ENCODE results near the gene DSCAM.

Gene DSCAM

DNA sequence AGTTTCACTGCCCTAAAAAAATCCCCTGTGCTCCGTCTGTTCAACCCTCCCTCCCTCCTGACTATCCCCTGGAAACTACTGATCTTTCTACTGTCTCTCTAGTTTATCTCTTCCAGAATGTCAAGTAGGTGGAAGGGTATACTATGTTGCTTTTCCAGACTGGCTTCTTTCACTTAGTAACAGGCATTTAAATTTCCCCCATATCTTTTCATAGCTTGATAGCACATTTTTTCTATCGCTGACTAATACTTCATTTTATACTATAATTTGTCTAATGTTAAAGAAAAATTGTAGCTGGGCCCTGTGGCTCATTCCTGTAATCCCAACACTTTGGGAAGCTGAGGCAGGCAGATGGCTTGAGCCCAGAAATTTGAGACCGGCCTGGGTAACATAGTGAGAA is 142.8 kb downstream of the DSCAM start:
- no peak for DNase-seq

DNA sequence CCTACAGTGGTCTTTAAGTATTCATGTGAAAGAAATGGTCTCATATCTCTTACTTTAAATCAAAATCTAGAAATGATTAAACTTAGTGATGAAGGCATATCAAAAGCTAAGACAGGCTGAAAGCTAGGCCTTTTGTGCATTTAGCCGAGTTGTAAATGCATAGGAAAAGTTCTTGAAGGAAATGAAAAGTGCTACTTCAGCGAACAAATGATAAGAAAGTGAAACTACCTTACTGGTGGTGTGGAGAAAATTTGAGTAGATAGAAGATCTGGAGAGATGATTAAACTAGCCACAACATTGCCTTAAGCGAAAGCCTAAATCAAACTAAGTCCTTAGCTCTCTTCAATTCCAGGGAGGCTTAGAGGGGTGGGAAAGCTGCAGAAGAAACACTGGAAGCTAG is 147.6 kb downstream of the DSCAM start:
- no peak for DNase-seq

DNA sequence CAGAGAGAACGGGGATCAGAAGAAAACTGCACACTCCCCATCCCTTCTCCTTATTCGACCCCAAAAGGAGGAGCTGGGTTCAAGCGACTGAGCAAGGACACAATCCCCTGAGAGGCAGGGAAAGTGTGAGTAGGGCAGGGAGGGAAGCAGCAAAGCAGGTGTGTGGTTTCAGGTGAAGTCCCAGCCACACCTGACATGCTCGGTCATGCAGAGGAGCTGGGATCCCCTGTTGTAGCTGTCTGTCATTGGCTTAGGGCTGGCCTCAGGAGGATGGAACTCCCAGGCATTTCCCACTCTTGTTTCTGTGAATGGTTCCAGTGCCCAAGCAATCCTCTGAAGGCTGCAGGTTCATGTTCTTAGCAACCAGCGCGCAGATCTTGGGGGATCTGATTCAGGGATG is 150.7 kb downstream of the DSCAM start:
- no peak for DNase-seq

DNA sequence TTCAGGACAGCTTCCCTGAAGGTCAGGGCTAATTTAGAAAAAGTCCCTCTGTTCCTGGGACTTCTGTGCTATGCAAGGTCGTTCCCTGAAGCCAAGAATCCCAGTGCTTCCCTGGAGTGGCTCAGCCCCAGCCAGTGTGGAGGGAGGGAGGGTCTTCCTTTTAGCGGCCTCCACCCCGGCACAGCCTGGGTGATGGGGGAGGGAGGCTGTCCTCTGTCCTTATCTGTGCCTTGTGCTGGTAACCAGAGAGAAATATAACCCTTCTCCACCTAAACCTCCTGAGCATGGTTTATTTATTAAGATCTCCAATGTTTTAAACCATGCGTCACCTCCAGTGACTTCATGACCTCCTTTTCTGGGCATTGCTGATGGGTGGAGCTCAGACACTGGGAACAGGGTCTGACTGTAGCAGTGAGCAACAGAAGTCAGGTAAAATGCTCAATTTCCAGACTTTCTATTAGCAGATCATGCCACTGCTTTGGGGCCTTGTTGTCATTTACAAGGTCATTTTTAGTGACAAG is 157.1 kb downstream of the DSCAM start:
- no peak for DNase-seq

DNA sequence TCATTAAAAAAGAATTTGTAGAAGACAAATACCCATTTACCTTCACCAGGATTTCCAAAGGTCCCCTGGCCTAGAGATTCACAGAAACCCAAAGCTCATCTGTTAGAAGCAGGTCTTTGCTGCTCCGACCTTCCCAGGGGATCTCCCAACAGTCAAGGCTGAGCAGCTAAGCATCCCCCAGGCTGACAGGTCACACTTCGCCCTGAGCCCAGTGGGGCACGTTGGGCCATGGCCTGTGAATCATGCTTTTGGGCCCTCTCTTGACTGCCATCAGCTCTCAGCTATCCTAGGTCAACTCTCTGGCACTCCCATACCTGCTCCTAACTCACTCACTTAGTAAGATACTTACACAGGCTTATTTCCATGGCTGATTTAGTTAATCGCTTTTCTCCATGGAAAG is 157.7 kb downstream of the DSCAM start:
- DNase-seq = no peak

DNA sequence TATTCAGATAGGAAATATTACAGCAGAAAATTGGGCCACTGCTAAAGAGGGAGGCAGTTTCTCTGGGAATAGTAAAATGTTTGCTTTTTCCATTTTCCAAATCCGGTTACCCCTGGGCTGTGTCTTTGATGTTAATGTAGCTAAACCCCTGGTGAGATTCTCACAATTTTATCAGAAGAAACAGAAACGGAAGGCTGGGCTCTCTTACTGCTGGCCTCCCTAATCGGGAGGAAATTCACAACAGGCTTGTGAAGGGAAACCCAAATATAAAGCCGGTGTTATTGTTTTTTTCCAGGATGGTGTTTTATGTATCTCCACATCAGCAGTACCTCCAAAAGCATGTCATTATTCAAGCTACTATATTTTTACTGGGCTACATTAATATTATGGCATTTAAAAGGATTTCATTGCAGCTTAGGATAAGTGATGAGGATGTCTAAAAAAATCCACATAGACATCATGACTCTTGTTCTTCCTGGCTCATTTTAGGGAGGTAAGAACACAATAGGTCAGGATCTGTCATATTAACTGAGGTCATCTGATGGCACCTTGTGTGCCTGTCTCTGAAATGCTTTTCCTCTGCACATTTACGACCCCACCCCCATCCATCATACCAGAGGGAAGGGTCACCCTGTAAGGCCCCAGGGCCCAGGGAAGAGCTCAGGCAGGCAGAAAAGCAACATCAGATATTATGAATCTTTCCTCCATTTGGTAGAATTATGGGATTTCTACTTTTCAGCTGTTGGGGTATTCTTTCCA is 158.7 kb downstream of the DSCAM start:
- DNase-seq = no peak

DNA sequence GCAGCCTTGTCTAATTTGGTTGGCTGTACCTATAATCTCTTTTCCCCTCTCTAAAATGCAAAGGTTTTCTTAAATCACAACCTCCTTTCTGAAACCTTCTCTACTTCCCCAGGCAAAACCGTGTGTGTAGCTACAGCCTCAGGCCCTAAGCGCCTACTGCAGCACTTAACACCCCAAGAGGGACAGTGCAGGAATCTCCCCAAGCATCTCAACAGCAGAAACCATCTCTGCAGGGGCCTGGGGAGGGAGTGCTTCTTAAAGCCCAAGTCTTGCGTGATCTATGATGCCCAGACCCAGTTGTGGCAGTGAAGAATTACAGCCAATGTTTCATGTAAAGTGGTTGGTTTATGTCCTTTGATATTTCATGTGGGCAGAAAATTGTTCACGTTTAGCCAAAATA is 159.3 kb downstream of the DSCAM start:
- DNase-seq = no peak

DNA sequence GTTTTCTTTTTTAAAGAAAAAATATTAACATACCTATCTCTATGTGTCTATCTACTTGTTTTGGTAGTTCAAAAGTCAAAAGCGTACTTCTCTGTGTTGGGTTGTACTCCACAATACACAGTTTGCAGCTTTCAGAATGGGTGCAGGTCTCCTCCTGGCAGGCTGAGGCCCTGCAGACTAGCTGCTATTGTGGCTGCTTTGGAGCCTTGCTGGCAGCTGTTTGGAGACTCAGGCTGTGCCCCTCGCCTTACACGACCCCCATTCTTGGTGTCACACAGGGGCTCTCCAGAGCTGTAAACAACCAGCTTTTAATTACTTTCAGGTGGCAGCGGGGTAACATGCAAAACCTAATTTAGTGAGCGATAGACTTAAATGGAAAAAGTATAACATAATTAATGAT is 160.4 kb downstream of the DSCAM start:
- no peak for DNase-seq

DNA sequence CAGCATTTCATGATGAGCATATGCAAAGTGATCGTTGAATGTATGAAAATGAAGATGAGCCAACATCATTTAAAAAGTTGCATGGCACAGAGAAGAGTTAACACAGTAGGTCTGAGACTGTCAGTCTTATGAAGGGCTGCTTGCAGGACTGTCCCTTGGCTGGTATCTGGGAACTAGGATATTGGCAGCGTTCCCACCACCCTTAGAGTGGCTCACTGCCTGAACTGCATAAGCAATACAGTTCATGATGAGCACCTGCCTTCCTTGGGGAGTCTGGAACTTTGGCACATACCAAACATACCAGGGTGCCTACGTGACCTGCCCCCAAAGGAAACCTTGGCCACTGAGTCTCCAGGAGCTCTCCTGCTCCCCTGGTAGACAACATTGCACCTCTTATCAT is 161.8 kb downstream of the DSCAM start:
- no peak for DNase-seq

DNA sequence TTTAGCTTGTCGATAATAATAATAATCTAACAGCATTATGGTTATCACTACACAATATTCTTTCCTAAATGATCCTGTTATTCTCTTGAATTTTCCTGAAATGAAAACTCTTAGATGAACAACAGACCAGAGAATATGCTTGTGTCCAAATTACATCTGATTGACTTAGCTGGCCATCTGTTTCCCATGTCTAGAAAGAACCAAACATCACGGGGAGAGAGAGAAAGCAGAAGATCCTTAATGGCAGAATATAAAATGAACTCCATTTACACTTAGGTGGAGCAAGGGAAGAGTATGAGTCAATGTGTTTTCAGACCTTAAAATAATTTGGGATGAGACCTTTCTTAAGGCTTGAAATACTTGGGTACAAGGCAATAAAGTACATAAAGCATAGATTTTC is 162.2 kb downstream of the DSCAM start:
- DNase-seq = no peak

DNA sequence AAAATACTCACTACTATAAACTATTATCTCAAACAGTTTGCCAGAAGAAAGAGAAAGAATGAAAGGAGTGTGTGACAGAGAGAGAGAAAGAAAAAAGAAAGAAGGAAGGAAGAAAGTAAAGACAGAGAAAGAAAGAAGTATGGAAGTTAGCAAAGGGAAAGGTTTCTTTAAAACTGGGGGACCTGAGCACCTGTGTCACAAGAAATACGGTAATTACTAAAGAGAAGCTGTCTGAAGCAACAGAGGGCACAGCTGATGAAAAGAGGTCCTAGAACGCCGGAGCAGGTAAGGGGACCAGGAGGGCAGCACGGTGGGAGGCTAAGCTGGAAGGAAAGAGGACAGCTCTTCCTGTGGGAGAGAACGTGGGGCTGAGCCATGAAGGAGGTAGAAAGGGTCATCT is 163.6 kb downstream of the DSCAM start:
- no peak for DNase-seq

DNA sequence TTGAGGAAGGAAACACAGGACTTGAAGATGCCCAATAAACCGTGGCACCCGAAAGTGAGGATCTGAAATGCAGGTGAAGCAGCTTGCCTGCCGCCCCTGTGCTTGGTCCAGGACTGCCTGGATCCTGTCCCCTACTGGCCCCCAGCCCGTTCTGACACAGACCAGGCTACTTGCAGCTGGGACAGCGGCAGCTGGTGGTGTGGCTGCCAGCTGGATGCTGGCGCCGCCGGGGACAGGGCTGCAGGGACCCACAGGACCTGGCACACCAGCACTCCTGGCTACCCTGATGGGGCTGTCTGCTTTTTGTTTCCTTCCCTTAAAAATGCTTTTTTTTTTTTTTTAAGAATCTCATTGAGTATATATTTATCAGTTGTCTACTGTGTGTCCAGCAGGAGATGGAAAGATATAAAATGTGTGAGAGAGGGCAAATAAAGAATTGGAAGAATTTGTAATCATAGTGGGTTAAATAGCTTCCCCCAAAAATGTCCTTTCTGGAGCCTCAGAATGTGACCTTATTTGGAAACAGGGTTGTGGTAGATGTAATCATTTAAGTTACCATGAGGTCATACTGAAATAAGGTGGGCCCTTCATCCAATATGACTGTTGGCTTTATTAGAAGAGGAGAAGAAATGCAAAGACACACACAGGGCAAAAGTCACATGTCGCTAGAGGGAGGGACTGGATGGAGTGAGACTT is 165.6 kb downstream of the DSCAM start:
- DNase-seq = no peak

DNA sequence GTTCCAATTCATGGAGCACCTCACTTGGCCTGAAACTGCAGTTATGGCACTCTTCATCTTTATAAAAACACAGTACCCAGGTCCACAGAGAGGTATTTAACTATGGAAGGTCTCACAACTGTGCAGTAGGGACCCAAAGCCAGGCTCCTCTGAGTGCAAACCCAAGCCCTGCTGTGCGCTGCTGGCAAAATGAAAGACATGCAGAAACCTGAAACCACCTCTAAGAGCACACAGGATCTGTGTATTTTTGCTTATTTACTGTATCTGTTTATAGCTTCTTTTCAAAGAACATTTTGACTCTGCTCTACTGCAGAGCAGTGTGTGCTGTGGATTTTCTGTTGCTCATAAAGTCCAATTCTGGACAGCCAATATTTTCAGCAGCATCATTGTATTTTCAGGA is 166.6 kb downstream of the DSCAM start:
- DNase-seq = no peak

DNA sequence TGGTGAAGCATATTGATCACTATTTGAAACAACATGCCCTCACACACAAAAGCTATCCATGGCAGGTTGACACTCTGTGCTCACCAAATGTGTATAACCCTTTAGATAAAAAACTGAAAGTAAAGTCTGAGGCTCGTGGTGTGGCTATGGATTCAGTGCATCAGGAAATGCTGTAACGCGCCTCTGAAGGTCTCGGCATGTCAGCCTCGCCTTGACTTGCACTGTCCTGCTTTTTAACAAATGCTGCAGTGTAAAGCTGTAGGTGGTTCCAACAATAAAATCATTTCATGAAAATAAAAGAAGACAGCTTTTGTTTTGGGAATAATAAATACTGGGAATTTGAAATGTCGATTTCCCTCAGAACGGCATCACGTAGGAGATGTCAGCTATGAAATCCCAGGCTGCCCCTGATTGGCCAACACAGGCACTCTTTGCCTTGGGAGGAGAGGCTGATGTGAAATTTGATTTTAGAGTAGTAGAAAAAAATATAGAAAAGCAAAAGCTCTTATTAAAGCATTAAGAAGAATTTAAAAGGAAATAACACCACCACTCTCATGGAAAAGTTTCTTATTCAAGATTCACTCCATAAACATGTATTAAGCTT is 168.2 kb downstream of the DSCAM start:
- DNase-seq = no peak

DNA sequence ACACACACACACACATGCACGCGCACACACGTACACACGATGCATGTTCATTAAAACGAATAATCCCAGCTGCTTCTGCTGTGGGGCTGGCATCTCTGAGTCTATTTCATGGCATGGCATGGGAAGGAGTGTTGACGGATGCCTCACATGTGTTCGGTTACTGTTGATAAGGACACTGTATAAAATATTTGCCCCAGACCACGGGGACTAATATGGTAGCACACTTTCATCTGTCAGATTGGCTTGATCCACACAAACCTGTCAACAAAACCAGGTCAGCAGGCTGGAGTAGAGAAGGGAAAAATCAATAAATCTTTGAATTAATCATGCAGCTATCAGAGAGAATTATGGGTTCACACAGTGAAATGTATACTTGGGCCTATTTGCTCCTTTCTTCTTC is 171.9 kb downstream of the DSCAM start:
- DNase-seq = no peak

DNA sequence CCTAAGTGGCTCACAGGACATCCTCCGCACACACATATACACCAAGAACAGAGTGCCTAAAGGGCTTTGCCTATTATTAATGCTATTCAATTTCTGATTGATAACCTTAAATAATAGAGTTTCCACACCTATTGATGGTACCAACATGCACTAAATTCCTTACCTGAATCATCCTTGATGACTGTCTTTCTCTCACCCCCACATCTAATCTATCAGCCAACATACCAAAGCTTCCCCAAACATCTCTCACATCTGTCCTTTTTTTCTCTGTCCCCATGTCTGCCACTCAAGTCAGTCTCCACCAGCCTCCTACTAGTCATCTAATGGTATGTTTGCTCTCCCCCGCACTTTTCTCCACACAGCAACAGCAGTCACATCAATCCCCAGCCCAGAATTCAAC is 174.4 kb downstream of the DSCAM start:
- no peak for DNase-seq

DNA sequence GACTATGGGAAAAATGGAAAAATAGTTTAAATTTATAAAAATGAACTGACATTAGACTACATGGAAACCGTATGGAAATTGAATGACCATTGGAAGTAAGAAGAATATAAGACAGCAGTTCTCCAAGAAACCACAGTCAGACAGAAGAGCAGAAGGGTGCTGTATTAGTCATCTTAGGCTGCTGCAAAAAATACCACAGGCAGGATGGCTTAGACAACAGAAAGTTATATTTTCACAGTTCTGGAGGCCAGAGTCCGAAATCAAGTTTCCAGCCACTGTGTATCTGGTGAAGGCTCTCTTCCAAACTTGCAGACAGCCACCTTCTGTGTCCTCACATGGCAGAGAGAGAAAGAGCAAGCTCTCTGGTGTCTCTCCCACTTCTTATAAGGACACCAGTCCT is 175.2 kb downstream of the DSCAM start:
- no peak for DNase-seq

DNA sequence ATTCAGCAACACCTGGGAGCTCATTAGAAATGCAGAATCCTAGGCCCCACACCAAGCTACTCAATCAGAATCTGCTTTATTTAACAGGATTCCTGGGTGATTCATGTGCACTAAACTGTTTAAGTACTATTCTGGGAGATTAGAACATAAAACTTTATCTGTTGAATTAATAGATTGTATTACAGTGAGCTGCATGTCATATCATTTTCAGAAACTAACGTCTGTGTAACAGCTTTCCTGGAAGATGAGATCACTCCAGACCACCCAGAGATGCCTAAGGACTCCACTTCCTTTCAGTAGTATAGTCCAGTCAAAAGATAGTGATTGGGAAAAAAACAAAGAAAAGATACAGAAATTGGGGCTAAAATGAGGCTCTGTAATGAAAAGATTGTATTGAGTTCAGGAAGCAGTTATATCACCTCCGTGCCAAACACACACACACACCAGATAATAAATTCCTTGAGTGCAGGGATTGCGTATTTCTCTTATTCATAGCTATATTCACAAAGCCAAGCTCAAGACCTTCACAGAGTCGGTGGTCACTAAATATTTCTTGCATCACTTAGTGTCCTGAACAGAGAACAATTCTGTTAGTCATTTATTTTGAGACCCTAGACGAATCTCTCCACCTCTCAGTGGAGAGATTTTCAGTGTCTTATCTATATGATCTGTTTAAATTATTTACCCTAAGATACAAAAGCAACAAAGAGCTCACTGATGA is 178.2 kb downstream of the DSCAM start:
- no peak for DNase-seq

DNA sequence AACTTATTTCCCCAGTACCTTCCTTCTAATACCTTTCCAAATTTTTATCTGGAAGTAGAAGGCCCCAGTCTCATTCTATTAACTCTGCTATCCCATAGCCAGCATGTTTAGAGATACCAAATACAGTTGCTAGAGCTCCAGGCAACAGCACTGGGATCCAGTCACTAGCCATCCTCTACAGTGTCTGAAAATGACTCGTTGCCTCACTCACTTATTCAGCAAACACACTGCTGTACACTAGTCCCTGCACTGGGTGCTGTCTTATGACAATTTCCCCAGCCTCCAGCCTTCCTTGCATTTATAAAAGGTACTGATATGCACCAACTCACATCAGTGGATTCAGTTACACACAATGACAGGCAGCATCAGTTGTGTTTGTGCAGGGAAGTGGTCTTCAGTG is 179.0 kb downstream of the DSCAM start:
- DNase-seq = no peak

DNA sequence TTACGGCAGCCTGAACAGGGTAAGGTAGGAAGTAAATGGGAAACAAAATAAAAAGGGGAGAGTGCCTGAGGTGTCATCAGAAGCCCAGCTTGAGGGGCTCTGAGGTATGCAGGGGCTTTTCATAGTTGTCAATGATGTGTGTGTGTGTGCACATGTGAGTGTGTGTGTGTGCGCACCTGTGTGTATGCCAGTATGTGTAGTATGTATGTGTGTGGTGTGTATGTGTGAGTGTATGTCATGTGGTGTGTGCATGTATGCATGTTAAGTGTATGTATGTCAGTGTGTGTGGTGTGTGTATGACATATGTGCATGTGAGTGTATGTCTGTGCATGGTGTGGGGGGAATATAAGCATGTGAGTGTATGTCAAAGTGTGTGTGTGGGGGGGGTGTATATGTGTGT is 184.1 kb downstream of the DSCAM start:
- DNase-seq = no peak

DNA sequence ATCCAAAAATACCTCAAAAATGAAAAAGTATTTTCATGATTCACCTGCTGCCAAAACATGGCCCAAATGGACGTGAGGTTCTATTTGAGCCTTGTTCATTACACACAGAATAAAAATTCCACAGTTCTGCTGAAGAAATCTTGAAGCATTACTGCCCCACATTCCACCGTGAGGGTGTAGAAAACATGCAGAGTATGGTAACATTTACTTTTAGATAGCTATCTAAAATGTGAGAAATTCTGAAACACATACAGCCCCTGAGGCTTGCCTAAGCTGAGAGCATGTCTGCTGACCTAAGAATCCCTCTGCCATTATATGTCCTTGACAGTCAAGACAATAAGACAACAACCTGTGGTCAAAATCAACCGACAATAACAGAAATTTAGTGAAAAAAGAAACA is 186.5 kb downstream of the DSCAM start:
- DNase-seq = no peak

DNA sequence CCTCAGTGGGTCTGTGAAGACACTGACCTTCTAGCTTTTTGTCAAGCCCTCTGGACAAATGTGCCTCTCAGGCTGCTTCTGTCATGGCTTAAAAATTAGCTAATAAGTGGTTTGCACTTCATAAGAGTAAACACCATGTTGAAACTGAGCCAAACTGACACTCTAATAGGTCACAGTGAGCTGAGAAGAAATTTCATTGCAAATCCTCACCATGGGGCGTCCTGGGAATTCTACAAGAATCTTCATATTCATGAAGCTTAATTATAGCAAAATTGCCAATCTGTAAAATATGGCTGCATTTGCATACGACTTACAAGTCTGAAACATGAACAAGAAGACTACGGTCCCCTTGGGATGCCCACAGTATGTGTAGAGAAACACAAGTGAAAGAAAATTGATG is 188.6 kb downstream of the DSCAM start:
- DNase-seq = no peak

DNA sequence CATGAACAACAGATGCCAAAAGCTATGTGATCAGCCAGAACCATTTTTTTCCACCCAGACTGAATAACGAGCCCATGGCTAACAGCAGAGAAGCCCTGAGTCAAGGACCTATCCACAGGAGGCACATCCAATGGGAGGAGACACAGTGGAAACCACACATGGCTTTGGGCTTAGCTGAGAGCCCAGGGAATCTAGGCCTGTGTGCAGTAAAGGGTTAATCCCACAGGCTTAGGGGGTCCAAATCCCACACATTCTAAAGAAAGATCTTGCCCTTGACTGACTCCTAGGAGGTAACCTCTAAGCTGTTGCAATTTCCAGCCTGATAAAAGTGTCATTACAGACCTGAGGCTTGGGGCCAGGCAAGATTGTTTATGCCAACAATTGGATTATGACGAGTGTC is 194.5 kb downstream of the DSCAM start:
- no peak for DNase-seq

DNA sequence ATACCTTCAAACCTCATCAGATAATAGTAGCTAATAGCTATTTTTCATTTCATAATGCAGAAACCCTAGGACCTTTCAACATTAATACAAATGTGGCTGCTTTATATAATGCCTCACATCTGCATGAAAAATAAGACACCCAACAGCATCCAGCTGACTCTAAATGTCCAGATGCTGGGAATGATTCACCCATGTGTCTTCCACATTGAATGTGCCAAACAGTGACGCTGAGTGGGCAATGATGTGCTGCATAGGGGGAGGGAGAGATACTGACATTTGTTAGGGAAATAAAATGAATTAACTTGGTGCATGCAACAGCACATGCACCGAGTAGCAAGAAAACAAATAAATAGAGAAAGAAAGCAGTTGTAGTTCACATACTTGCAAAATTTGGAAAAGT is 199.3 kb downstream of the DSCAM start:
- no peak for DNase-seq

All from NCI-H524 treated with DMSO at 0.1 percent for 48 hours (cell line).